Activated naive CD4-positive, alpha-beta T cell treated with anti-CD3 and anti-CD28 coated beads, Interleukin-2, amount 50 U/mL, for 72 hours (primary cell): ENCODE results near the gene TSPYL6. TPM values are rescaled to one million over a fixed set of nuclear protein-coding genes. Genes with fewer than 3 reads are reported as not detected.
A peak's percentile ranks its signal among the peaks of the same experiment; 100 is the strongest.

Experiments used
- ATAC-seq, 2 donors: fragments of 150-1000 bp; cut with Tn5 transposase; 2 replicates each; pipeline ENCODE4 v1.10.0; 2021; ENCODE audit warnings: mild to moderate bottlenecking in 2 of 2, moderate library complexity in 2 of 2
- DNase-seq, 2 donors: peaks; one replicate each; pipeline ENCODE4 v3.0.0; 2021 to 2022; ENCODE audit warnings: low spot score in 2 of 2
- H3K27ac Mint-ChIP-seq, 2 donors: one replicate each; pipeline ENCODE4 v1.8.0; 2022; ENCODE audit warnings: mild to moderate bottlenecking in 2 of 2, mixed read lengths in 2 of 2
- H3K36me3 Mint-ChIP-seq, 2 donors: one replicate each; pipeline ENCODE4 v1.8.0; 2022; ENCODE audit warnings: mixed read lengths in 2 of 2
- H3K9me3 Mint-ChIP-seq, 2 donors: one replicate each; pipeline ENCODE4 v1.8.0; 2022; ENCODE audit warnings: mixed read lengths in 2 of 2
- total RNA-seq, 2 donors: library from RNA; stranded (reverse); gene quantifications; one replicate each; pipeline ENCODE4 v1.2.3, GENCODE V29; 2022

Gene TSPYL6
- total RNA-seq, 2 donors from 2014 or later: not detected

DNA sequence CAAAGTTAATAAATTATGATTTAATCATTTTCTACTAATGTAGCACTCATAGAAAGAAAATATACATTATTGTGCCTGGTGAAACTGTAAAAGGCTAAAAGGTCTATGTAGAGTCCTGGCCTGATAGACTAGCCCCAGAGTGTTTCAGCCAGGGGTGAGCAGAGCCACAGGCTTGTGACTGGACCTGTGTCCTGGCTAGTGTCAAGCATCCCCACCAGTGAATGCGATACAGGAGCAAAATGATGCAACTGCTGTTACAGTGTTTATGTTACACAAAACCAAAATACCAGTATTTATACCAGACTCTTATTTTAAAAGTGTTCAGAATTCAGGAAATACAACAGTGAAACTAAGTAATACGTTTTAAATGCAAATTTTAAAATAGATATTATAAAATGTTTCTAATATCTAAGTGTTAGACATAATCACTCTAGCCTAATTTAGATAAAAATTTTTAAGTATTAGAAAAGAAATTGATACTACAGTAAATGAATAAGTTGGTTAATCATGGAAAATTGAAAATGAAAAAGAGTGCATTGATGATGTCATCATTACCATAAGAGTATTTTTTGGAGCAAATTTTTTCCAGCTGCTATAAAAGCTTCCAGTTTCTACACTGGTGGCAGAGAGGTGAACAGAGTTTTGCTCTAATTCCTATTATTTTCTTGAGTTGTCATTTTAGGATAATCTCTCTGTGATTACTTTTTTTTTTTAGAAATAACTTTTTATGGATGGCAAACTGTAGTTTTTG is 6.2 kb upstream of the TSPYL6 start:
- Mint-ChIP-seq H3K9me3 (peaks cover 0 to 10% of the 10 kb centered on the region in 2 donors), H3K27ac (no peak overlapping the region), H3K36me3 (peaks cover 6 to 13% of the 10 kb centered on the region in 2 donors)
- DNase-seq: no peak
- ATAC-seq: no peak

DNA sequence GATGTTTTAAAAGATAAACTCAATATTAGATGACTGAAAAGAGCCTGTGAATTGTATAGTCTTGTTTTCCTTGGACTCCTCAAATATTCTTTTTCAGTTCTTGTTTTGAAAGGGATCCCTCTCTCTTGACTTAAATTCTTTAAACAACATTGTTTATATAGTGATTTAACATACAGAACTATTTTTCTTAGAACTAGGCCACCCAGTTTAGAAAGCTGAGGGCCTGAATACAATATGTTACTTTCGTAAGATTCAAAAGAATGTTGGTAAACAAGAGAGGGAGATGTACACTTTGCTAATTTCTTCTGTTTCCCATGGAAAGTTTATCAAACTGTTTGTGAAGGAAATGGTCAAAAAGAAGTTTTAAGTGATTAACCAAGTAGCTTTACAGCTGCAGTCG is 5.5 kb upstream of the TSPYL6 start:
- Mint-ChIP-seq H3K36me3 (peaks cover 6 to 13% of the 10 kb centered on the region in 2 donors), H3K9me3 (peaks cover 0 to 10% of the 10 kb centered on the region in 2 donors), H3K27ac (no peak overlapping the region)
- no peak for ATAC-seq
- DNase-seq: no peak

DNA sequence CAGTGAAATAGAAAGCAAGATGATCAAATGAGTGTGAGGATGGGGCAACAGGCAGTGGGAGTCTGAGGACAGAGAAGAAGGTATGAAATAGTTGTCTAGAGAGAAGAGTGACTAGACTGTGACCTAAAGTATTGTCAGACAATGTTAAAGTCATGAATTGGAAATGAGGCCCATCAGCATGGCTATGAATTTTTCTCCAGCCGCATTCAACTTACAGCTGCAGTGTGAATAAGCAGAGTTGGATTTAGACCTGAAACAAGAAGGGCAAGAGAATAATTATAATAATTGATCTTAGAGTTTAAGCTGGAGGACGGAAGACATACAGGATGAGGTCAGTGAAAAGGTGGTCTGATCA is 4.2 kb upstream of the TSPYL6 start:
- Mint-ChIP-seq H3K36me3 (peaks cover 6 to 10% of the 10 kb centered on the region in 2 donors), H3K9me3 (peaks cover 0 to 10% of the 10 kb centered on the region in 2 donors), H3K27ac (no peak overlapping the region)
- ATAC-seq: no peak
- DNase-seq: no peak

DNA sequence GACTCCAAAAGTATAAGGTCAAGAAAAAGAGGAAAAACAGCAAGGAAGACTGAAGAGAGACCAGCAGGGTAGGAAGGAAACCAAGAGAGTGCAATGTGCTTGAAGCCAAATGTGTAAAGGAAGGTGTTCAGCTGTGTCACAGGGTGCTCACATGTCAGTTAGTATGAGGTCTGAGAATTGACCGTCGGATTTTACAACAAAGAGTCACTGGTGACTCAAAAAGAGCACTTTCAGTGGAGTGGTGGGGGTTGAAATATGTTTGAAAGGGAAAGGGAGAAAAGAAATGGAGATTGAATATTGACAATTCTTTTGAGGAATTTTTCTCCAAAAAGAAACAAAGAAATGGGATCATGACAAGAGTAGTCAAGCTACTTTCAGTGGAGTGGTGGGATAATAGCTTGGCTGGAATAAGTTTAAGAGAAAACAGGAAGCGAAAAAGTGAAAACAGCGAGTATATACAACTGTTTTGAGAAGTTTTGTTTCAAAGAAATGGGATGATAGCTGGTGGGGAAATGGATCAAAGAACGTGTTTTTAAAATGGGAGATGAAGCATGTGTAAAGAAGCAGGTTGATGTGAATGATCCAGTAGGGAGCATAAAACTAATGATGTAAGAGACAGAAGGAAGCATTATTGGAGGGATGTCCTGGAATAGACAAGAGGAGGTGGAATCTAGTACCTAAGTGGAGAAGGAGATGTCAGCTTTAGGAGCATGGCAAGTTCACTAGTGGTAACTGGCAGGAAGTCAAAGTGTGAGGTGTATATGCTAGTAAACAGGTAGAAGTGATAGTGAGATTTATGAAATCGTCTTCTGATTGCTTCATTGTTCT is 3.6 kb upstream of the TSPYL6 start:
- H3K36me3 Mint-ChIP-seq: peaks cover 5 to 6% of the 10 kb centered on the region in 2 donors
- peaks cover 0 to 8% of the 10 kb centered on the region in 2 donors for H3K9me3 Mint-ChIP-seq
- H3K27ac Mint-ChIP-seq: no peak overlapping the region
- ATAC-seq: peak in 1 of 2 donors; percentile 58
- DNase-seq: no peak

DNA sequence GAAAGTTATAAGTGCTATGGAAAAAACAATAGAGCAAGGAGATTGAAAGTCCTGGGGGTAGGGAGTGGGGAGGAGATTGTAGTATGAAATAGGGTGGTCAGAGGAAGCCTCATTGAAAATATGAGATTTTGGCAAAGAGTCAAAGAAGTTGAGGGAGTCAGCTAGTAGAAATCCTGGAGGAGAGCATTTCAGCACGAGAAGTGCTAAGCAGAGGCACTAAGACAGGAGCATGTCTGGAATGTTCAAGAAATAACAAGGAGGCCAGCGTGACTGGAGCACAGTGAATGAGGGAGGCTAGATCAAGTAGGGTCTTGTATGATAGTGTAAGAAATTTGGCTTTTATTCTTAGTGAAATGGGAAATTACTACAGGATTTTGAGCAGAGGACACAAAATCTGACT is 2.1 kb upstream of the TSPYL6 start:
- no peak overlapping the region for H3K27ac Mint-ChIP-seq
- ATAC-seq: no peak
- DNase-seq: no peak
- peaks cover 0 to 6% of the 10 kb centered on the region in 2 donors for H3K36me3 Mint-ChIP-seq
- H3K9me3 Mint-ChIP-seq: peaks cover 0 to 4% of the 10 kb centered on the region in 2 donors

DNA sequence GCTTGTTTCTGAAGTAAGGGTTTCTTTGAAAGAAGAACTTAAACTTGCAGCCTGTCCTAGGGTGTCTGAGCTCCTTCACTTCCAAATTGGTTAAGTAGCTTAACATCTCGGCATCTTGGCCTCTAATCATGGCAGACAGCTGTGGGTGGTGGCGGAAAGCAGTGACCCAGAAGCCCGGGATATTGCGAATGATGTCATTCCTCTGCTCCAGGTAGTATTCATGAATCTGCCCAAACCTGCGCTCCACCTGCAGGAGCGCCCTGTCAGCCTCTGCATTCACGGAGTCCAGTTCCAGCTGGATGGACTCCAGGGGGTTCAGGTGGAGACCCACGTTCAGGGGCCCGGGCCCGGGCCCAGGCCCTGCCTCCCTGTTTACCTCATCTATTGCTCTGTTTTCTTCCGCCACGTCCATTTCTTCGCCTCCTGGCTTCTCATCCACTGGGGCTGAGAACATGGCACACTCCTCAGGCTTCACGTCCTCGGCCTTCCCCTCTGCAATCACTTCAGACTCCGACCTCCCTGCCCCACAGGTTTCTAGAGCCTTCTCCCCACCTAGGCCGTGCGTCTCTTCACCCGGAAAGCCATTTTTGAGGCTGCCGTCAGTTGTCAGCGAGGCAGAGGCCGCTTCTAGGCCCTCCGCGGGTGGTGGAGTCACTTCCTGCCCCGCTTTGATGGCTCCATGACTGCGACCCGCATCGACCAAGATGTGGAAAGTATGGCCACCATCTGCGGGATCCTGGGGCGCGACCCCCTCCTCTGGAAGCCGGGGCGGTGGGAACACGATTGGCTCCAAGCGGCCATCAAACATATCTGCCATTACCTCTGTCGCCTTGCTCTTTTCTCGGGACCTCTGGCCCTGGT is 569 bp downstream of the TSPYL6 start:
- H3K36me3 Mint-ChIP-seq: peaks cover 0 to 6% of the 10 kb centered on the region in 2 donors
- no peak overlapping the region for H3K27ac Mint-ChIP-seq
- no peaks in the 10 kb centered on the region for H3K9me3 Mint-ChIP-seq
- DNase-seq (no peak), ATAC-seq (no peak)

DNA sequence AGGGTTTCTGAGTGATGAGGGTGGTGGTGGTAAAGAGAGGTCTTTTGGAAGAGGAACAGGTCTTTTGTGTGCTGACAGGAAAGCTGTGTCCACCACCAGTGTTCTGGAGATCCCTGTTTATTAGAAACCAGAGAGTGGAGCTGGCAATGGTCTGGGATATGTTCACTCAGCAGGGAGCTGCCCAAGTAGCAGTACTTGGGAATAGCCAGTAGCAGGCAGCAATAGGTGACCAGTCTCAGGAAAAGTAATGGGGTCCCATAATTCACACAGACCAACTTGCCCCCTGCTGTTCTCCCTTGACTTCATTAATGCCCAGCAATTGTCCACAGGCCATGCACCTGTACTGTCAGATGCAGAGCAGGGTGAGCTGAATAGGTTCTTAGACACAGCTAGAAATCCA is 1.8 kb downstream of the TSPYL6 start:
- Mint-ChIP-seq H3K9me3 (no peaks in the 10 kb centered on the region), H3K36me3 (peaks cover 0 to 6% of the 10 kb centered on the region in 2 donors), H3K27ac (peak overlapping the region in 1 of 2 donors; percentile 73)
- no peak for ATAC-seq
- no peak for DNase-seq

DNA sequence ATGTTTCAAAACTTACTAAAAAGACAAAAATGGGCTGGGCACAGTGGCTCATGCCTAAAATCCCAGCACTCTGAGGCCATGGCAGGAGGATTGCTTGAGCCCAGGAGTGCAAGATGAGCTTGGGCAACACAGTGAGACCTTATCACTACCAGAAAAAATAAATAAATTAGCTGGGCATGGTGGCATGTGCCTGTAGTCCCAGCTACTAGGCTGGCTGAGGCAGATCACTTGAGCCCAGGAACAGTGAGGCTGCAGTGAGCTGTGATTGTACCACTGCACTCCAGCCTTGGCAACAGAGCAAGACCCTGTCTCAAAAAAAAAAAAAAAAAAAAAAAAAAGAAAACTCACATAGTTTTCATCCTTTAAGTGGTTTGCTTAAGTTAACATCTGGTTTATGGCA is 6.4 kb downstream of the TSPYL6 start:
- ATAC-seq (no peak), DNase-seq (no peak)
- Mint-ChIP-seq H3K36me3 (peaks cover 0 to 6% of the 10 kb centered on the region in 2 donors), H3K27ac (no peak overlapping the region), H3K9me3 (no peaks in the 10 kb centered on the region)

DNA sequence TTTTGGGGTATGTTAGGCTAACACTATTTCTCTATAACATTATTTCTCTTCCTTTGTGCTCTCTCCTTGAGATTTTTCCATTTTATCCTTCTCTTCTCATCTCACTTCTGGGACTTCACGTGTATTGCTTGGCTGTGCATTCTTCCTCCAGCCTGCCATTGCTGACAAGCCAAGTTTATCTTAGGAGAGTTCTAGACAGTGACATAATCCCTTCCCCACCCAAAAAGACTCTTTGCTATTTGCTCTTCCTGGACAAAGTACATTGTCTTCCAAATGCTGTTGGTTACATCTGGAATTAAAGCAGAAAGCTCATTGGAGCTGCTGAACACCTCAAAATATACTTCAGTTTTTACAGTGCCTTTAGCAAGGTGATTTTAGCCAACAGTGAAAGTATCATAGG is 8.9 kb downstream of the TSPYL6 start:
- ATAC-seq (no peak), DNase-seq (no peak)
- H3K36me3 Mint-ChIP-seq: no peaks in the 10 kb centered on the region
- no peak overlapping the region for H3K27ac Mint-ChIP-seq
- no peaks in the 10 kb centered on the region for H3K9me3 Mint-ChIP-seq

DNA sequence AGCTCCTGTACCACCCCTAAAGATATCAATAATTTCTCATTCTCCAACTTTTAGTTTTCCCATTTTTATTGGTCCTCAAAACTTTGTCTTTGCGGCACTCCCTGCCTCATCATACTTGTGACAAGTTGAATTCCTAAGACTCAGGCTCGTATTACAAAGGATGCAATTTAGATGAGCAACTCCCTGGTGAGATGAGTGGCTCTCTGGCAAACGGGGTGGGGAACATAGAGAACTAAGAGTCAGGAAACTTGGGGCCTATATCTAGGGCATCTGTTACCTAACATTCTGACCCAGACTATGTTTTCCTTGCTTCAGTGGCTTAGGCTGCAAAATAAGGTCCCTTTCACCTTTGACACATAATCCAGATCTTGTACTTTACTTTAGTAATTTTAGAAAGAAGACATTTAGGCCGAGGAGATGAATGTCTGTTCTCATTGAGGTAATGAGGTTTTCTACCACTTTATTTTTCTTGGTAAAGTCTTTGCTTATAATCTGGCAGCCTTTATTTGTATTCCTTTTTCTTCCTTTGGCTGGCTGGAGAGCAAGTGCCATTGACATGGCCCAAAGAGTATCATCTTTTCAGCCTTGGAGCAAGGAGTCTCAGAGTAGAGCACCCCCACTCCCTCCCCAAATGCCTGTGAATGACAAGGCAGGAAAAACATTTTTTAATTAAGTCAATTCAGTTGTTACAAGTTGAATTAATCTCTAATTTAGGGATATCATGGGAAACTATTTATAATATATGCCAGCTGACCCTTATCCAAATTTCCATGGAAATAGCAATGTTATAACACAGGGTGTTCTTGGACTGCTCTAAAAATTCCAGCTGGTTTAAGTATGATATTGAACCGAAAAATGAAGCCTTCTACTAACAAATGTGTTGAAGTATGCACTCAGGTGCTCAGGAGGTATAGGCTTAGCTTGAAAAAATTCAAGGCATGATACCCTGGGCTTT is 15.2 kb downstream of the TSPYL6 start:
- H3K9me3 Mint-ChIP-seq: peaks cover 0 to 7% of the 10 kb centered on the region in 2 donors
- peaks cover 7 to 8% of the 10 kb centered on the region in 2 donors for H3K36me3 Mint-ChIP-seq
- ATAC-seq (no peak), DNase-seq (no peak)
- no peak overlapping the region for H3K27ac Mint-ChIP-seq

DNA sequence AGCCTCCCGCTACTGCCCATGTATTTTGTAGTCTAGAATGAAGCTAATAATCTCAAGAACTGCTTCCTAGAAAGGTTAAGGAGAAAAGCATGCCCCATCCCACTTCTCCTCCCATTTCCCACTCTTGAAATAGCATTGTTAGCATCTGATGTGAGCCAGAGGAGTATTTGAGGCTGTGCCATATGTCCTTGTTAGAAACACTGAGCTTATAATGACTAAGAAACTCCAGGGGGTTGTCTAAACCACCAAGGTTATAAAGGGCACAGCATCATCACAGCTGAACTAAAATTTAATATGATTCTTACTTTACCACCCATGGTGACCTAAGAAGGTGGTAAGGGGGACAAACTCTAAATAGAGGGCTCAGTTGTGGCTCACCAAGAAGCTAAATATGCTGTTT is 16.6 kb downstream of the TSPYL6 start:
- ATAC-seq (no peak), DNase-seq (no peak)
- Mint-ChIP-seq H3K36me3 (peaks cover 7 to 8% of the 10 kb centered on the region in 2 donors), H3K9me3 (peaks cover 0 to 7% of the 10 kb centered on the region in 2 donors), H3K27ac (no peak overlapping the region)

DNA sequence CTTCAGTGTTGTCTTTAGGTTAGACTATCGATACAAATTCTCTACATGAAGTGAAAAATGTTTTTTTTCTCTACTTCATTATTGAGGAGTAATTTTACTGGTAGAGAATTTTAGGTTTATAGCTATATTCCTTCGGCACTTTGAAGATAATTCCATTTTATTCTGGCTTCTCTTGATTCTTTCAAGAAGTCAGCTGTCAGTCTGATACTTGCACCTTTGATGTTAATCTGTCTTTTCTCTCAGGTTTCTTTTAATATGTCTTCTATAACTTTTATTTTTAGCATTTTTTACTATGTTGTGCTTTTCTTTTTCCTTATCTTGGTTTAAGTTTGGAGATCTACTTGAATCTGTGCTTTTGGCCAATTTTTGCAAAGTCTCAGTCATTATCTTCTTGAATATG is 18.6 kb downstream of the TSPYL6 start:
- ATAC-seq (no peak), DNase-seq (no peak)
- no peak overlapping the region for H3K27ac Mint-ChIP-seq
- peaks cover 7 to 10% of the 10 kb centered on the region in 2 donors for H3K36me3 Mint-ChIP-seq
- peaks cover 0 to 10% of the 10 kb centered on the region in 2 donors for H3K9me3 Mint-ChIP-seq

DNA sequence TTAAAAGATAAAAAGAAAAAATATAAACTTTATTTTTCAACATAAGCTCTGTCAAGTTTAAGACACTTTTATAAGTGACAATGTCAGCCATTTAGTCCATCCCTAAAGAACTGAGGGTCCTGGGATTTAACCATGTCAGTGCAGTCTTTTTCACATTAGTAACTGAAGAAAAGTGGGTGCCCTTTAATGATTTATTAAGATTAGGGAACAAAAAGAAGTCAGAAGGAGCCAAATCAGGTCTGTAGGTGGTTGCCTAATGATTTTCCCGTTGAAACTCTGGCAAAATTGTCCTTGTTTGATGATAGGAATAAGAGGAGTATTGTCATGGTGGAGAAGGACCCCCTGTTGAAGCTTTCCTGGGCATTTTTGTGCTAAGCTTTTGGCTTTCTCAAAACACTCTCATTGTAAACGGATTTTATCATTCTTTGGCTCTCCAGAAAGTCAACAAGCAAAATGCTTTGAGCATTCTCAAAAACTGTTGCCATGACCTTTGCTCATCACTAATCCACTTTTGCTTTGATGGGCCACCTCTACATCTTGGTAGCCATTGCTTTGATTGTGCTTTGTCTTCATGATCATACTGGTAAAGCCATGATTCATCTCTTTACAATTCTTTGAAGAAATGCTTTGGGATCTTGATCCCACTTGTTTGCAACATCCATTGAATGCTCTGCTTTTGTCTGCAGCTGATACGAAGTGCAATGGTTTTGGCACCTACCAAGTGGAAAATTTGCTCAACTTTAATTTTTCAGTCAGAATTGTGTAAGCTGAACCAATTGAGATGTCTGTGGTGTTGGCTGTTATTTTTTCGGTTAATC is 22.0 kb downstream of the TSPYL6 start:
- ATAC-seq: no peak
- H3K9me3 Mint-ChIP-seq: peaks cover 0 to 15% of the 10 kb centered on the region in 2 donors
- H3K27ac Mint-ChIP-seq: no peak overlapping the region
- H3K36me3 Mint-ChIP-seq: peaks cover 12 to 15% of the 10 kb centered on the region in 2 donors
- no peak for DNase-seq

DNA sequence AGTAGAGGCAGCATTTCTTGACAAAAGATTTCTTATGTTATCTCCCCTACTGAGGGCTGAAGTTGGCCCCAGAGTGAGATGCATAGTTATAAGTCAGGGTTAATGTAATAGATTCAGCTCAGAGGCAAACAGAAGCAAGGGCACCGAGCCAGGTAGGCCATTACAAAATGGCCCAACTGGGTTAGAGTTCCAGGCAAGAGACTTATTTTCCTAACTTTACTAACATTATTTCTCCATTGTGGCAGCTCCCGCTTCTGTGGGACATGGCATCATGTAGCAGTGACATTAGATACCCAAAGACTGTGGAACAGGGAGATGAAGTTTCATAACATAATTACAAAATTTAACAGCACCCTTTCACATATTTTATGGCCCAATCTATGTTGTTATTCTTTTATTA is 27.1 kb downstream of the TSPYL6 start:
- Mint-ChIP-seq H3K36me3 (peaks cover 5 to 7% of the 10 kb centered on the region in 2 donors), H3K27ac (no peak overlapping the region), H3K9me3 (peaks cover 0 to 8% of the 10 kb centered on the region in 2 donors)
- DNase-seq (no peak), ATAC-seq (no peak)

DNA sequence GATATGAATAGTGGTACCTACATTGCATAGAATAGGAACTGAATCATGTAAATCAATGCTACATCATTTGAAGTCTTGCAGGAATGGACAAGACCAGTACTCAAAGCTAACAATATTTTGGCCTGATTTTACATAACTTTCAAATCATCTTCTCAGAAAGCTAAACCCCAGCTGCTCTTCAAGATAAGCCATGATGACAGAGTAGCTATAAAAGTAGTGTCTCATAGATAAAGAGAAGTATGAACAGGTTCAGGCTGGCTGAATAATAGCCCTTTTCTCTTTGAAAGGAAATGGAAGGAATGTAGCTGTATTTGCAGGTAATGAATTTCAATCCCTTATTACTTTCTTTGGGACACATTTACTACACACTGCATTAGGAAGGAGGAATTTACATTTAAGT is 28.2 kb downstream of the TSPYL6 start:
- DNase-seq (no peak), ATAC-seq (no peak)
- H3K36me3 Mint-ChIP-seq: peaks cover 5 to 7% of the 10 kb centered on the region in 2 donors
- no peak overlapping the region for H3K27ac Mint-ChIP-seq
- H3K9me3 Mint-ChIP-seq: peaks cover 0 to 8% of the 10 kb centered on the region in 2 donors
